KBM-7 (cell line): ENCODE measurements around the gene DENND1B.

Source experiments
- DNase-seq: peaks from one replicate; pipeline ENCODE4 v3.0.0-alpha.2; 2015
- in situ Hi-C: fragments of 300-500 bp; cut with MboI; formaldehyde crosslinking; loops from 2 replicates; pipeline ENCODE4 v1.14.3; 2020; ENCODE audit warnings: low sequenced_read_pairs, low pct_unique_long_range_greater_than_20kb, mixed read lengths

The DENND1B gene

DNA sequence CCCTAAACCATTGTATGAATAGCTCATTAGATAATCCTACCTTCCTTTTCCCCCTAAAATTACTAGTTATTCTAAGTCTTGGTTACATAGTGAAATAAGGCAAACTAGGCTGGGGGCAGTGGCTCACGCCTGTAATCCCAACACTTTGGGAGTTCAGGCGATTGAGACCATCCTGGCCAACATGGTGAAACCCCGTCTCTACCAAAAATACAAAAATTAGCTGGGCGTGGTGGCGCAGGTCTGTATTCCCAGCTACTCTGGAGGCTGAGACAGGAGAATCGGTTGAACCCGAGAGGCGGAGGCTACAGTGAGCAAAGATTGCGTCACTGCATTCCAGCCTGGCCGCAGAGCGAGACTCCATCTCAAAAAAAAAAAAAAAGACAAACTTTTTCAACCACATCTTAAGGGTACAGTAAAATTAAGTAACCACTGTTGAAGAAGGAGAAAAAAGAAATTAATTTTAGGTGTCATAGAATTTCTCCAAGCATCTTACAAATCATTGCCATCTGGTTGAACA lies 108.5 kb downstream of the DENND1B start:
- in situ Hi-C loops, result no loop called here
- no peak for DNase-seq

DNA sequence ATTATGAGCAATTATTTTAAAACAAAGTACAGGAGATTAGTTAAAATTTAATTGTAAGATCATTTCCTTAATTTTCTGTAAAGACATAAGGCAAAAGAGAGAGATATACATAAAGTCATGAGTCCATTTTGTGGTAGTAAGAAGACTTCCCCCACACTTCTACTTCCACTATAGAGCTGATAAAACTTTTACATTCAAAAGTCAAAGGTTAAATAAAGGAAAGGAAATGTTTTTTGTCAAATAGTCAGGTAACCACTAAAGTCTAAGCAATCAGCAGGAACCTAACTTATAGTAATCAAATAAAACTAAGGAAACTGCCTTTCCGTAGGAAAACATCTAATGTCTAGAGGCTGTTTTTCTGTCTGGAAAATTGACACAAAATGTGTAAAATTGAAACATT lies 110.9 kb downstream of the DENND1B start:
- in situ Hi-C loops, result no loop called here
- DNase-seq, result no peak

DNA sequence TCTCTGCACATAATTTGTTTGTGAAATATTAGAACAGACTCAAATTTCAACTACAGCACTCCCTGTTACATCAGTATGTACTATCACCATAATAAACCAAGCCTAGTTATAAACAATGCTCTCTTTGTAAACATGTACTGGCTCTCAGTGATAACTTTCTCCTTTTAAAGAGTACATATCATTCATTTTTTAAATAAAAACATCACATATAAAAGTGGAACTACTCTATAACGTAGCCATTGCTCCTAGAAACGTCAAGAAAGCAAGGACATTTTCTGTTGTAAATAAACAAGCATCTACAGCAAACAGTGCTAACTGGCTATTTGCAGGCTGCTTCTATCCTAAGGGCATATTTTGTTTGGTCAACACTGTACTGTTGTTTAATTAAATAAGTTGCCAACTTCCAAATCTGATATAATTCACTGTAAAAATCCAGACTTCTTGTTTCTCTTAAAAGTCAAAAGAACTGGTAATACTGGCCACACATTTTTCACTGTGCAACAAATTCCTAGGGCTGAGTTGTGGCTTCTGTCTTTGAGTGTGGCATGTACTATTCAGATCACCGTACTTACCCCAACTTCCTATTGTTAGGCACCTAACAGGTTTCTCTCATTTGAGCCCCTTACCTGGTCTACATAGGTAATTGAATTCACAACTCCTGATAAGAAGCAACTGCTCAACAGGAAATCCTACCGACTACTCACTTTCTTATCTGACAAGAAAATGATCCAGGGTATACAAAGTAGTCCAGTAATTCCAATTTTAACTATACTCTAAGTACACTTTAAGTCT lies 111.9 kb downstream of the DENND1B start:
- in situ Hi-C loops, result no loop called here
- no peak for DNase-seq

DNA sequence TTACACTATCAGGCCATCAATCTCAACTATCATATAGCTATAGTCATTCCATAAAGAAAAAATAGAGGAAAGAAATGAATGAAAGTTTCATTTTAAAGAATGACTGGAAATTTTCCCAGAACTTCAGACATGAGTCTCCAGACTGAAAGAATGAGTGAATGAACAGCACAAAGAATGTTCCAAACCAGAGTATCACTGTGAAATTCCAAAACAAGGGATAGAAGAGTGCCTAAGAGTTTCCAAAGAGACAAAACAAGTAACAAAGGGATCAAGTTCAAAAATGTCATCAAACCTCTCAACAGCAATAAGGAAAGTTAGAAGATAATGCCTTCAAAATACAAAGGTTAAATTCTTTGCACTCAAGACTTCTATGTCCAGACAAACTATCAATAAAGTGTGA lies 114.9 kb downstream of the DENND1B start:
- in situ Hi-C loops, result no loop called here
- DNase-seq, result no peak

DNA sequence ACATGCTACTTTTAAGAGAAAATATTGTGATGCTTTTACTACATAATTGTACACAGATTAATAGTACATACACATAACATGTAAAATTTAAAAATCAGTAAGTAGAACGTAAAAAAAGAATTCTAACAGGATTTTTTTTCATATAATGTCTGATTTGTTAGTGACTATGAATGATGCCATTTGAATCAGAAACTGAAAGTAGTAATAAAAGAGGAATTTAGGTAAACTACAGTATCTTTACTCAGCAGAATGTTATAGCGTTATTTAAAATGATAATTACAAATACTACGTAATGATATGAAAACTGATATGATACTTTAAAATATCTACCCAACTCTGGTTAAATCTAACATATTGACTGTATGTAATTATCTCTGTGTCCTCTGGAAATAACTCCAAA lies 116.1 kb downstream of the DENND1B start:
- in situ Hi-C loops, result no loop called here
- no peak for DNase-seq

DNA sequence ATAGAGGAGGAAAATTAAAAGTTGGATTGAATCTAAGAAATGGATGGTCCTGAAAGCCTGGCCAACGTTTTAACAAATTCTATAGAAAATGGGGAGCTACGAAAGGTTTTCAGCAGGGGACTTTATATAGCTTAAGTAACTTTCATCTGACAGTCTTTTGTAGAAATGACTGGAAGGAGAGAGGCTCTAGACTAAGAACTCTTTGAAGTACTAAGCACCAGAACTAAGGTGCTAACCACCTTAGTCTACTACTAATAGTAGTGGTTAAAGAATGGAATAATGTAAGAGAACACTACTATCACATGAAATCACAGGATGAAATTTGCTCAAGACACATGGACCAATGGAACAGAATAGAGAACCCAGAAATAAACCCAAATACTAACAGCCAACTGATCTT lies 126.1 kb downstream of the DENND1B start:
- no peak for DNase-seq
- in situ Hi-C loops, result no loop called here

DNA sequence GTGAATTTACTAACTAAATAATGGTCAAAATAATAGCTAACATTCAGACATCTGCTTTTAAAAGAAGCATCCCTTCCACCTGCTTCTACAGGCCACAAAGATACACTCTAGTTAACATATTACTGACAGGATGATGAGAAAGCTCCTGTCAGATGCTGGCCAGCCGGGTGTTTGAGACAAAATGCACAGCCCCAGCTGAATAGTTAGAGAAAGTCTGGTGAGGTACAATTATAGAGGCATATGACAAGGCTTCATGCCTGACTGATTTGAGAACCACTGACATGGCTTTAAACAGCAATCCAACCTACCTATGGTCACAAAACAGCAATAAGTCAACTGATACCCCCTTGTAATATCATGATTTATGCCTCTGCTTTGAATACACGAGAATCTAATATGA lies 137.0 kb downstream of the DENND1B start:
- no peak for DNase-seq
- in situ Hi-C loops, result no loop called here

DNA sequence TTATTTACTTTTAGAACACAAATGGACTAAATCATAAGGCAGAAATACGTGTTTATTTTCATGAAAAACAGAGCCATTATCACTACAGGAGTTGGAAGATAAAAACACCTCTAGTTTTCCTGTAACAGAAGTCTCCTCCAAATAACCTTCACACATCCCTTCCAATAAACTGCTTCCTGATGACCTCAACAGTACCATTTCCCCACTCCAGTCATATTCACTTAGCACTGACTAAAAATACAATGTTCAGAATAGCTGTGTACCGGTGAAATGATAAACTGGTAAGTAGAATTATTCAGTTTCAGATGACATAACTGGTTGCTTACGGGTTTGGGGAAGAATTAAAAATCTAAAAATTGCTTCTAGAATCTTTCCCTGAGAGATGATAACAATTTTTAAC lies 137.9 kb downstream of the DENND1B start:
- DNase-seq, result no peak
- in situ Hi-C loops, result no loop called here

DNA sequence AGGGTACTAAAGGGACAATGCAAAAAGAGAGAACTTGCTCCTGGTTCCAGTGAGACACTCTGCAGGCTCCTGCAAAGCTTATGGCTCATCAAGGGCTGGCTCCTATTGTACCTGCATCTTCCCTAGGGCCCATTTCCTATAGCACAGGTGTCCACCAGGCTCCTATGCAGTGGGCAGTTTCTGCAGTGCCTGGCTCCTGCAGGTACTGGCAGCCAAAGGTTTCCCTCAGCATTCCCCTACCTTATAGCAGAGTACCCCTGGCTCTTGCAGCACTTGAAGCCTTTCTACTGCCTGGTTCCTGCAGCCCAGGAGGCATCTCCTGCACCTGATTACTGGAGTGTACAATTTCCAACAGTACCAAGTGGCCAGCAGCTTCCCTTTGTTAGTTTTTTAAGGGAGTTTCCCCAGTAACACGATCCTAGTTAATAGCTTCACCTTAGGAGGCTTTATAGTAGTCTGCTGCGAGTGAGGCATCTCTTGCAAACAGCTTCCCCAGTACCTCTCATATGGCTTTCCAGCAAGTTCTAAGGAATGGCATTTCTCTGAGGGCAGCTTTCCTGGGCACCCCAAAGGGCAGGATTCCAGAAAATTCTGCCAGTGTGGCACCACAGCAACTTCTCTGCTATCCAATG lies 141.7 kb downstream of the DENND1B start:
- DNase-seq, result no peak
- in situ Hi-C loops, result no loop called here

DNA sequence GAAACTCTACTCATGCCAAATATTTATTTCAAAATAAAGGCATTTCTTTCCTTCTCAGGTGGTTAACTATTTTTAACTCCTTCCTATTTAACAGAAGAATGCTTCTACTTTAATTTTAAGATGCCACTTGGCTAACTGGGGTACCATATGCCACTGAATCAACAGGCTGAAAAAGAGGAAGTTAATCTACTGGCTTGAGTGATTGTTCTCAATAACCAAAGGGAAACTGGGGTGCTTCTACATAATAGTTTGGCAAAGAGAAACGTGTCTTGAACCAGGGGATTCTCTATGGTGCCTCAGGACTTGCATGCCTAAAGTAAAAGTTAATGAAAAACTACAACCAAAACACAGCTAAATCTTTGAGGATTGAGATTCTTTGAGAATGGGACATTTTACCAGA lies 142.6 kb downstream of the DENND1B start:
- in situ Hi-C loops, result no loop called here

DNA sequence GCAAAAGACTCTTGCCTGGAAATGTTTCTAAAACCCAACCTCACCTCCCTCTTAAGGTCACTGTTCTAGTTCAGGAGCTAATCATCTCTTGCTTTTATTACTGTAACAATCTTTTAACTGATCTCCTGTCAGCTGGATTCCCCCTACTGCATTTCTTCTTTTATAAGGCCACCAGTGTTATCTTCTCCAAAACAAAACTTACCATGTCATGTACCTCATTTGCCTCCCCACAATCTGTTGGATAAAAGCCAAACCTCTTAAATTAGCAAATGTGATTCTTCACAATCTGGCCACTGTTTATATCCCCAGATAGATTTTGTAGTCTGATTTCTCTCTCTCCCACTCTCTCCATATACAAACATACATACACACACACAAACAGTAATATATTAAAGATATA lies 143.3 kb downstream of the DENND1B start:
- in situ Hi-C loops, result no loop called here
- DNase-seq, result peak; percentile 50

More for the DNA sequence above, 142.6 kb downstream of the DENND1B start:
- DNase-seq, result peak; percentile 42

DNA sequence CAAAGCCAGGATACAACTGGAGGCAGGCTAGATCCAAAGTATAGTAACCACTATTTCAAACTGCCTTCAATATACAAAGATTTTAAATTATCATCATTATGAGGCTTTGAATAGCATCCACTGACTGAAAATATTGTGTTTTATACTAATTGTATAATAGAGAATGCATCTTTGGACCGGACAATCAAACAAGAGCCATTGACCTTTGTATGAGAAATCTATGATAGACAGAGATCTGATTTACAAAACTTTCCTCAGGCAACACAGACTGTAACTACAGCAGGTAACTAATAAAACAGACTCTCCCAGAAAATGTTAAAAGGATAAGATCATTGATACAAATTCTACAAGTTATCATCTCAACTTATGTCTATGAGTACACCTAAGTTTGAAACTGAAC lies 152.9 kb downstream of the DENND1B start:
- no peak for DNase-seq
- in situ Hi-C loops, result no loop called here

DNA sequence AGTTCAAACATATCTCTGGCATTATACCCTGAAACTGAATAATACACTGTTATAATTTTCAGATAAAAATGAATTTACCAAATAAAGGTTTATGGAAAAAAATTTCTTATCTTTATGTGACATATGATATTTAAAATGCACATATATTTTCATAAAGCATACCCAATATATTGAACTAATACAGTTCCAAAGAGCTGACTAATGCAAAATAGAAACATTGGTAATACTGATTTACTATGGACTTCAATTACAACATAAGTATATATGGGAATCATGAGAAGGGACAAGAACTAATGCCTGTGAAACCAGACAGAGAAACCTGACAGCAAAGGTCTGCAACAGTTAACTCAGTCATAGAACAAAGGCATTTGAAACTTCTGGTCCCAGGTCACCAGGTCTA lies 153.5 kb downstream of the DENND1B start:
- in situ Hi-C loops, result no loop called here
- DNase-seq, result no peak

DNA sequence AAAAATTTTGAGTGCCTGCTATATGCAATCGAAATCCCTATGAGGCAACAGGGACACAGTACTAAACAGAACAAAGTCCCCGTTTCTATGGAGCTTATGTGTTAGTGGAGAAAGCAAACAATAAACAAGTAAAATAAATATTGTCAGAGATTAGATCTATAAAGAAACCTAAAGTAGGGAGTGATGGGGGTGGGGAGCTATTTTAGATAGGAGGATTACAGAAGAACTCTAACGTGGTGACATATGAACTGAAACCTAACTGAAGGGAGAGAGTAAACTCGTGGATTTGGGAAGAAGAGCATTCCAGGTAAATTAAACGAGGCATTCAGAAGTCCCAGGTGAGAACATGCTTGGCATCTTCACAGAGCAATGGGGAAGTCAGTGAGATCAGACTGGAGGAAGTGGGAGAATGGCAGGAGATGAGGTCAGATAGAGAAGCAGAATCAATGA lies 154.5 kb downstream of the DENND1B start:
- in situ Hi-C loops, result no loop called here
- DNase-seq, result no peak

DNA sequence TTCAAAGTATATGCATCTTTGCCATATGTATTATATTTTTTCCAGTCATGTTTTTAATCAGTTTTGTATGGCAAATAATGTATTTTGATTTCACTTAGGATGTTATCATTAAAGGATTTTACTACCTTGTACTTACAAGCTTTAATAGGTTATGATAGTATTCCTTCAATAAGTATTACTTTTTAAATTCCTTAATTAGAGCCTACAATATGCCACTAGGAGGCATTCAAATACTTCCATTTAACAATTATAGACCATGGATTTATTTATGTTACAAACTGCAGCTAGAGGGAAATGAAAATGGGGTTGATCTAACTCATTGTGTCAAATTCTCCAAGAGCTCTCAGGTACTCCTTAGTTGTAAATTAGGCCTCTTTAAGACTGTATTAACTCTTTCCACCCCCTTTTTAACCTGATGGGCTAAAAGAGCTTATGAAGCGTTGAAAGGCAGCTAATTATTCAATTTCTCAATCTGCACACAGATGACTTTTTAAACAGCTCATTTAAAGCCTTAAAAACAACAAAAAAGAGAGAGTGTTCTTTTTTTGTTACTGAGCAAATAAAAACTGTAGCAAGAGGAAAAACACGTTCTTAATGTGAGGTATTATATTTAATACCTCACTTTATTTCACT lies 156.2 kb downstream of the DENND1B start:
- DNase-seq, result peak; percentile 25
- in situ Hi-C loops, result no loop called here

DNA sequence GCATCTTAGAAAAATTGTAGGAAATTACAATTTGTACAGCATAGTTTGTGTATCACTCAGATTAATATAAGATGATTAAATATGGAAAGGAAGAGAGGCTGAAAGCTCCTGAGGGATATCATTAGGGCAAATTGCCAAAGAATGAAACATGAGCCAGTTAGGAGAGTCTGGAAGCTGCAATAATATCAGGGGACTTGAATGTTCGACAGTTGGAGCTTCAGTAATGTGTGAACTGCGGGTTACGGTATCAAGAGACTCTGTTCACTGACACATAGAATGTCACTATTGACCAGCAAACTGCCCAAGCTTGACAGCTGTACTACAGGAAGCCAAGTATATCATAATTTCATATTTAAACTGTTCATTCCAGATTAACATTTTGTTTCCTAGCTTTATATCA lies 157.2 kb downstream of the DENND1B start:
- in situ Hi-C loops, result no loop called here
- DNase-seq, result no peak

DNA sequence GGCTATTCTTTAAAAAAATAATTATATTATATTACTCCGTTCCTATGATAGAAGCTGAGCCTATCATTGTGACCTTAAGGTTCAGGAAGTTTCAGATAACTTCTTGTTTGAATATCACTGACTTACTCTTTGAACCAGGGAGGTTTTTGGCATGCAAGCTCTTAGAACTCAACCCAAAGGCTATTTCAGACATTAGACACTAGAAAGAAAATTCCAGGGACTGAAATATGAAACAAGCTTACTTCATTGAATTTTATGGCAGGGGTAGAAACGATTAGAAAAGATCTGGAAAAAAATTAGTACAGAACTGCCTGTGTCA lies 159.6 kb downstream of the DENND1B start:
- in situ Hi-C loops, result no loop called here
- DNase-seq, result no peak

DNA sequence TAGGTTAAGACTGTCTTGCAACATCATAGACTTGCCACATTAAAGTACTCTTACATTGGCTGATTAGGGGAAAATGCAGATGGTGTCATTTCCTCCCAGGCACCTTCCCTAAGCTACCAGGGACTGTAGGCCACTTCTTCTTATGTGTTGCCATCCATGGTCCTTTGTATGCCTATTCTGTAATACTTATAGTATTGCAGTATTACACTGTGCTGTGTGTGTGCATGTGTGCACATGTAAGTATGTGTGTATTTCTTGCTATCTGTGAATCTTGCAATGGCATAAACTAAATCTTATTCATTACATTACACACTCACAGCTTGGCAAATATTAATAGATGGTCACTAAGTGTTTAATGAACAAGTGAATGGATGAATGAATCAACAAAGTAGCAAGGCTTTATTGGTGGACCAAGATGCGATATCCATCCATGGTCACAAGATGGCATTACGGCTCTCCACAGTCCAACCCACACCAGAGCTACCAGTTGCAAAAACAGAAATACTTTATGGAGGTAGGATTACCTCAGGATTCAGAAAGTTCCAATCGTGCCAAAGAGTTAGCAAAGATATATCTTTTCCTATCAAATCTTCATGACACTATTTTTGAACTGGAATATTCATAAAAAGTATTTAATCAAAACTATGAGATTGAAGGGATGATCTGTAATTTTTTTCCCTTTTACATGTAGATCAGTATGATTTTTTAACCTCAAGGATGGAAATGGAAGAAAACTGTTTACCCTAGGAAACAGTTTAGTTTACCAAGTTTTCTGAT lies 160.2 kb downstream of the DENND1B start:
- in situ Hi-C loops, result no loop called here
- peak; percentile 66 for DNase-seq

DNA sequence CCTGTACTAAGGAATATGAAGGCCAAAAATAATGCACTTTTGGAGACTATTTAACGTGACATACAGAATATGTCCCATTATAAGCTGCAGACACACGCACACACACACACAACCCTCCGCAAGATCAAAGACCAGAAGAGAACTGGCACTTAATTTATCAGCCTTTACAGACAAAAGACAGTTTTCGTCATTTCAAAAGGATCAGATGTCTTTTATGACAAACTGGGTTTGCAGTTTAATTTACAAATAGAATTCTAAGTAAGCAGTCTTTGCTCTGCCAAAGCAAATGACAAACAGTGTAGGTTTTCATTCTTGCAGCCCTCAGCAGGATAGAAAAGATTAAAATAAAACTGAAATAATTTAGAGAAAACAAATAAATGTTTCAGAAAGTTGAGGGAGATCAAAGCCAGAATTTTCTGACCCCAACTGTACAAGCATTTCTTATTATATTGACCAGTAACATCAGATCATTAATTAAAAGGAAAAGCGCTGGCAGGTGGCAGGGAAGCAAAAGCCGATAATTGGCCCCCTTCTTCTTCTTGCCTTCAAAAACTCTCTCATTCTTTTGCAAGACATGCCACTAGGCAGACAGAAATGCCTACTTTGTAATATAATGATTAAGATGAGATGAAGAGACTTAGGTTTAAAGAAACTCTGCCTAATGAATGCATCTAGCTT lies 169.0 kb downstream of the DENND1B start:
- no peak for DNase-seq
- in situ Hi-C loops, result no loop called here
